ENCODE data around the gene DNAH8. TPM values are rescaled to one million over a fixed set of nuclear protein-coding genes. Genes with fewer than 3 reads are reported as not detected.

DNAH8 gene
- total and polyA plus RNA-seq, 11 donors: 0.02 to 0.50 (median 0.02) TPM; not detected in 8

GRCh38 chr6:39021779-39022178 lies 306.7 kb downstream of the DNAH8 start:
- Histone ChIP-seq H3K4me3 (no peak overlapping the region), H3K27me3 (peaks cover 0 to 13% (median 0%) of the 10 kb centered on the region in 9 donors), H3K27ac (no peak overlapping the region), H3K9me3 (no peaks in the 10 kb centered on the region), H3K36me3 (no peaks in the 10 kb centered on the region), H3K4me1 (no peaks in the 10 kb centered on the region)
- DNase-seq (no peak), ATAC-seq (no peak)
- intact Hi-C loops (cut with DNase I): no loop called here
- no peak for TF ChIP-seq CTCF (IDR thresholded peaks at IDR 0.05)
- no peak for TF ChIP-seq POLR2A (IDR thresholded peaks at IDR 0.05)
- 64 to 80% (median 68%) methylated on average over 1 of the region's 1 CpG for whole genome bisulfite sequencing, 4 donors

GRCh38 chr6:39026175-39026574 lies 311.1 kb downstream of the DNAH8 start:
- Histone ChIP-seq H3K27ac (no peak overlapping the region), H3K4me3 (no peak overlapping the region), H3K4me1 (no peaks in the 10 kb centered on the region), H3K9me3 (no peaks in the 10 kb centered on the region), H3K27me3 (peaks cover 0 to 17% (median 4%) of the 10 kb centered on the region in 9 donors), H3K36me3 (no peaks in the 10 kb centered on the region)
- ATAC-seq: no peak
- DNase-seq: no peak
- TF ChIP-seq POLR2A (IDR thresholded peaks at IDR 0.05) (no peak), CTCF (IDR thresholded peaks at IDR 0.05) (no peak)
- WGBS, 4 donors: 56 to 69% (median 63%) methylated on average over 3 of the region's 3 CpGs
- intact Hi-C loops (cut with DNase I): no loop called here

DNA sequence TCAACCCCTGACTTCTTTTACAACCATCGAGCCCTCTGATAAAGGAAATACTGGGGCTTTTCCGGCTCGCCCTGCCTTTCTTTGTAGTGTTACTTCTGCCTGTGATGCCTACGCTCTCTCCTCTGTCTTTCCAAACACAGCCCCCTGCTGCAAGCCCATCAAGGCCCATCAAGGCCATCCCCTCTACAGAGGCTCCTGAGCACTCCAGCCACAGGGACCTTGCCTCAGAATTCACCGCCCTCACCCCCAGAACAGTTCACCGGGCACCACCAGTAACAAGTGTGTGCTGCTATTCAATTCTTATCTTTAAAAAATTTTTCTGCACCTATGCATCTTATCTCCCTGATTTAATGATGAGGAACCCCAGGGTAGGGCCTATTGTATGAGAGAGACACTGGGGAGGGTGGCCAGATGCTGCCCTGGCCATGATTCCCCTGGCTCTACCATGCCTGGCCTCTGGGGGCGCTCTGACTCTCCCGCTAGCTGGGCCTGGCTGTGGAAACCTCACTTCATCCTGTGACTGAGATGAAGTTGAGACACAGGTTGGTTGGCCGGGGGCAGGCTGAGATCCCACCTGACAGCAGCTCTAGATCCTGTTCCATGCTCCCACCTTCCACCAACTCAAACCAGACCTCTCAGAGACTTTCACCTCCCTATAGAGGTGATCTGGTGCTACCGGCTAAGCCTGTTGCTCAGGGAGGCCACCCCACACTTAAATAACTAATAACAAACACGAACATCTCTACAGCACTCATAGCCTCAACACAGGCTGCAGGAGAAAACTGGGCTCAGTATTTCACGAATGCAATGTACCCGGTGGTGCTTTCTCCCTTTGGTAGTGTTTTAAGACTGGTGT lies 314.3 kb downstream of the DNAH8 start:
- Histone ChIP-seq H3K36me3 (no peaks in the 10 kb centered on the region), H3K27ac (no peak overlapping the region), H3K9me3 (no peaks in the 10 kb centered on the region), H3K4me3 (no peak overlapping the region), H3K4me1 (no peaks in the 10 kb centered on the region), H3K27me3 (peaks cover 0 to 22% (median 4%) of the 10 kb centered on the region in 9 donors)
- 75 to 83% (median 78%) methylated on average over 11 to 13 of the region's 13 CpGs for WGBS, 4 donors
- ATAC-seq (peak in 1 of 4 donors; percentile 38), DNase-seq (no peak)
- intact Hi-C loops (cut with DNase I): no loop called here
- TF ChIP-seq CTCF (IDR thresholded peaks at IDR 0.05): peak; percentile 17 to 63 (median 42)
- no peak for TF ChIP-seq POLR2A (IDR thresholded peaks at IDR 0.05)

DNA sequence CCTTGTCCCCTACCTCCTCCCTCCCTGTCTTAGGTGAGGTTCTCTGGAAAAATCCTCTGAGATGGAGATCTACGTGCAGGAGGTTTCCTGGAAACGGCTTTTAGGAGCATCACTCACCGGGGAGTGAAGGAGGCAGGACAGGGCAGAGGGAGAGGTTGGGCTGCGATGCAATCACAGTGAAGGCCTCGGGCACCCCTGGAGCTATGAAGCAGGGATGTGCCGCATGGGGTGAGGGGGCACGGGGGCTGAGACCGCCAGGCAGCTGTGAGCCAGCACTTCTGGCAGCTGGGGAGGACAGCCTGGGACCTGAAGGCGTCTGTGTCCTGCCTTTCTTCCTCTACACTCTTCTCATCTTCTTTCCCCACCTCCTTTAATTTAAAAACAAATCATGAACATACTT lies 320.6 kb downstream of the DNAH8 start:
- Histone ChIP-seq H3K36me3 (no peaks in the 10 kb centered on the region), H3K4me1 (peaks cover 0 to 7% (median 0%) of the 10 kb centered on the region in 12 donors), H3K27me3 (peaks cover 0 to 61% (median 8%) of the 10 kb centered on the region in 9 donors), H3K27ac (no peak overlapping the region), H3K4me3 (no peak overlapping the region), H3K9me3 (no peaks in the 10 kb centered on the region)
- no peak for DNase-seq
- 50 to 67% (median 57%) methylated on average over 9 of the region's 9 CpGs for WGBS, 4 donors
- ATAC-seq: no peak
- TF ChIP-seq CTCF (IDR thresholded peaks at IDR 0.05): no peak
- TF ChIP-seq POLR2A (IDR thresholded peaks at IDR 0.05): no peak
- intact Hi-C loops (cut with DNase I): no loop called here
